DMS79 treated with DMSO at 0.1 percent for 48 hours (cell line): ENCODE data around the gene EEIG1.
"Not testable (repeated sequence)": the region's sequence is repeated elsewhere in the genome, so short reads cannot be mapped to it uniquely, and the experiment has no call there.

Experiments used
- DNase-seq: peaks from one replicate; lab custom pipeline; 2025; lab: John Stamatoyannopoulos, UW

The EEIG1 gene

GRCh38 chr9:127980706-127981558 is at the start of gene EEIG1:
Gene EEIG1, minus strand, starts transcription at chr9:127980989. Its CDS starts 852 bp downstream, at chr9:127980137.
- peak; percentile 89 for DNase-seq

- no peak for DNase-seq
Observed at GRCh38 chr9:128027705-128028104, 46.9 kb upstream of the EEIG1 start.

GRCh38 chr9:128026773-128027541 is 46.2 kb upstream of the EEIG1 start:
- DNase-seq: no peak

GRCh38 chr9:128026255-128026772 is 45.5 kb upstream of the EEIG1 start:
- DNase-seq: no peak

GRCh38 chr9:128025736-128026135 is 44.9 kb upstream of the EEIG1 start:
- DNase-seq: no peak

GRCh38 chr9:128024761-128025308 is 44.0 kb upstream of the EEIG1 start:
- DNase-seq: no peak

GRCh38 chr9:128023671-128024070 is 42.9 kb upstream of the EEIG1 start:
- not testable (repeated sequence) for DNase-seq

GRCh38 chr9:128022886-128023285 is 42.1 kb upstream of the EEIG1 start:
- DNase-seq: no peak

- DNase-seq: no peak
Observed at GRCh38 chr9:128021098-128021497, 40.3 kb upstream of the EEIG1 start.

GRCh38 chr9:128020692-128021091 is 39.9 kb upstream of the EEIG1 start:
- no peak for DNase-seq

- DNase-seq: no peak
Observed at GRCh38 chr9:128015696-128016095, 34.9 kb upstream of the EEIG1 start.

GRCh38 chr9:128011071-128011817 is 30.5 kb upstream of the EEIG1 start:
- DNase-seq: no peak

GRCh38 chr9:128009639-128010038 is 28.9 kb upstream of the EEIG1 start:
- no peak for DNase-seq

GRCh38 chr9:128008171-128008570 is 27.4 kb upstream of the EEIG1 start:
- DNase-seq: no peak

- DNase-seq: peak; percentile 94
Observed at GRCh38 chr9:128007566-128008138, 26.9 kb upstream of the EEIG1 start.

GRCh38 chr9:128006332-128006996 is 25.7 kb upstream of the EEIG1 start:
- no peak for DNase-seq

- no peak for DNase-seq
Observed at GRCh38 chr9:128005923-128006322, 25.1 kb upstream of the EEIG1 start.

GRCh38 chr9:128003966-128004604 is 23.3 kb upstream of the EEIG1 start:
- no peak for DNase-seq

GRCh38 chr9:128002959-128003358 is 22.2 kb upstream of the EEIG1 start:
- no peak for DNase-seq

GRCh38 chr9:128001779-128002298 is 21.1 kb upstream of the EEIG1 start:
- no peak for DNase-seq
